Heart left ventricle (tissue), 13 donors: Measurements from ENCODE around the gene GABBR1.

ENCODE experiments used
- POLR2A ChIP-seq, 2 donors: fragments of 450-650 bp; IDR thresholded peaks; one replicate each; pipeline ENCODE4 v1.6.1; 2017; ENCODE audit warnings: antibody characterized with exemption in 2 of 2, mild to moderate bottlenecking in 2 of 2, moderate library complexity in 2 of 2
- TF ChIP-seq, protein P1 (sequence below), 12 donors: fragments of 200-600 bp; sonication (generic) in 4 of 12; IDR thresholded peaks; one replicate each; pipeline versions ENCODE4 v1.5.0 to v1.8.0; 2018 to 2022; ENCODE audit warnings: antibody characterized with exemption in 12 of 12, mild to moderate bottlenecking in 5 of 12
- donor health status: ischemic (EF 13 %, LVEDD 7.1; RV severe dilation, severe dysfunction).
- donor health status: DM: no; HTN: yes; CAD: no.
- donor health status: DM: no; HTN: no; CAD: no.
- donor health status: ischemic (EF 25% LVEDD 6.9; RV normal size, moderate dysfunction).
- donor health status: ischemic (EF 25% LVEDD 5.7; RV mildly dilated, moderate dysfunction).
- donor health status: ischemic (EF 35%, LVEDD 5.7; RV mildly dilated, moderate dysfunction).
- donor health status: nonischemic (EF 11% LVEDD 7.7; RV severe dilation, severe dysfunction).
- donor health status: DM: yes; HTN: yes; CAD: no.
- donor health status: PGD.
- donor health status: ischemic (EF 29% LVEDD 5.4; RV normal size, mild dysfunction).
- donor health status: nonischemic (EF 23%, LVEDD 6.1; RV moderate dilation, normal function).

DNA sequence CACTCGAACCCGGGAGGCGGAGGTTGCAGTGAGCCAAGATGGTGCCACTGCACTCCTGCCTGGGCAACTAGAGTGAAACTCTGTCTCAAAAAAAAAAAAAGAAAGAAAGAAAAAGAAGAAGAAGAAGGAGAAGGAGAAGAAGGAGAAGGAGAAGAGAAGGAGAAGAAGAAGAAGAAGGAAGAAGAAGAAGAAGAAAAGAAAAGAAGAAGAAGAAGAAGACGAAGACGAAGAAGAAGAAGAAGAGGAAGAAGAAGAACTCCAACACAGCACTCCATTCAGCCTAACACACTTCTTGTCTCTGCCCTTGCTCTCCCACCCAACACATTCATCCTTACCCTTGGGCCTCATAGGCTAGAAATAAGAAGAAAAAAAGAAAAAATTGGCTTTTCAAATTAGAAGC lies 41.0 kb upstream of the GABBR1 start:
- TF ChIP-seq, protein P1, sequence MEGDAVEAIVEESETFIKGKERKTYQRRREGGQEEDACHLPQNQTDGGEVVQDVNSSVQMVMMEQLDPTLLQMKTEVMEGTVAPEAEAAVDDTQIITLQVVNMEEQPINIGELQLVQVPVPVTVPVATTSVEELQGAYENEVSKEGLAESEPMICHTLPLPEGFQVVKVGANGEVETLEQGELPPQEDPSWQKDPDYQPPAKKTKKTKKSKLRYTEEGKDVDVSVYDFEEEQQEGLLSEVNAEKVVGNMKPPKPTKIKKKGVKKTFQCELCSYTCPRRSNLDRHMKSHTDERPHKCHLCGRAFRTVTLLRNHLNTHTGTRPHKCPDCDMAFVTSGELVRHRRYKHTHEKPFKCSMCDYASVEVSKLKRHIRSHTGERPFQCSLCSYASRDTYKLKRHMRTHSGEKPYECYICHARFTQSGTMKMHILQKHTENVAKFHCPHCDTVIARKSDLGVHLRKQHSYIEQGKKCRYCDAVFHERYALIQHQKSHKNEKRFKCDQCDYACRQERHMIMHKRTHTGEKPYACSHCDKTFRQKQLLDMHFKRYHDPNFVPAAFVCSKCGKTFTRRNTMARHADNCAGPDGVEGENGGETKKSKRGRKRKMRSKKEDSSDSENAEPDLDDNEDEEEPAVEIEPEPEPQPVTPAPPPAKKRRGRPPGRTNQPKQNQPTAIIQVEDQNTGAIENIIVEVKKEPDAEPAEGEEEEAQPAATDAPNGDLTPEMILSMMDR (IDR thresholded peaks at IDR 0.05): no peak
- TF ChIP-seq POLR2A (IDR thresholded peaks at IDR 0.05): no peak
